NCI-H1436 (cell line): Measurements from ENCODE around the gene SARM1.
A peak's percentile ranks its signal among the peaks of the same experiment; 100 is the strongest.
"Not testable (repeated sequence)": the region's sequence is repeated elsewhere in the genome, so short reads cannot be mapped to it uniquely, and the experiment has no call there.

Experiments
- DNase-seq: peaks from one replicate; lab custom pipeline; 2025; lab: John Stamatoyannopoulos, UW

The SARM1 gene

GRCh38 chr17:28371245-28372202 is at the start of gene SARM1:
SARM1 (plus strand) TSS chr17:28371694; CDS start chr17:28372033, 339 bp downstream.
- peak; percentile 99 for DNase-seq

GRCh38 chr17:28324267-28324745 is 47.2 kb upstream of the SARM1 start:
- DNase-seq, result no peak

- DNase-seq, result no peak
Observed at GRCh38 chr17:28324781-28325180, 46.7 kb upstream of the SARM1 start.

GRCh38 chr17:28325211-28325610 is 46.3 kb upstream of the SARM1 start:
- no peak for DNase-seq

- DNase-seq, result no peak
Observed at GRCh38 chr17:28326114-28326513, 45.4 kb upstream of the SARM1 start.

GRCh38 chr17:28327031-28327607 is 44.4 kb upstream of the SARM1 start:
- no peak for DNase-seq

GRCh38 chr17:28327709-28328108 is 43.8 kb upstream of the SARM1 start:
- no peak for DNase-seq

- no peak for DNase-seq
Observed at GRCh38 chr17:28328325-28328724, 43.2 kb upstream of the SARM1 start.

- no peak for DNase-seq
Observed at GRCh38 chr17:28330671-28331070, 40.8 kb upstream of the SARM1 start.

GRCh38 chr17:28331891-28332420 is 39.5 kb upstream of the SARM1 start:
- no peak for DNase-seq

GRCh38 chr17:28333083-28333746 is 38.3 kb upstream of the SARM1 start:
- no peak for DNase-seq

GRCh38 chr17:28334171-28334570 is 37.3 kb upstream of the SARM1 start:
- no peak for DNase-seq

GRCh38 chr17:28334666-28335200 is 36.8 kb upstream of the SARM1 start:
- no peak for DNase-seq

- DNase-seq, result peak; percentile 100
Observed at GRCh38 chr17:28335201-28335958, 36.1 kb upstream of the SARM1 start, which contains the start of the genes IFT20 and TNFAIP1. IFT20 (minus strand) TSS chr17:28335472; CDS start chr17:28331985, 3,487 bp downstream. TNFAIP1 (plus strand) TSS chr17:28335761; CDS start chr17:28339522, 3,761 bp downstream.

- peak; percentile 37 for DNase-seq
Observed at GRCh38 chr17:28335959-28336871, 35.3 kb upstream of the SARM1 start.

GRCh38 chr17:28338056-28338768 is 33.3 kb upstream of the SARM1 start:
- DNase-seq, result no peak

GRCh38 chr17:28338769-28339212 is 32.7 kb upstream of the SARM1 start:
- not testable (repeated sequence) for DNase-seq

- DNase-seq, result no peak
Observed at GRCh38 chr17:28339431-28339830, 32.1 kb upstream of the SARM1 start.

GRCh38 chr17:28340374-28340773 is 31.1 kb upstream of the SARM1 start:
- DNase-seq, result no peak
